Epithelial cell of prostate (primary cell): Measurements from ENCODE around the gene KRT3.

Experiments used
- DNase-seq: peaks from one replicate; pipeline ENCODE4 v3.0.0-alpha.2; 2011; ENCODE audit warnings: low read depth, low spot score
- H3K27ac ChIP-seq: fragments of 450-650 bp; 2 replicates; pipeline ENCODE4 v1.5.1; 2017; ENCODE audit warnings: mild to moderate bottlenecking

The KRT3 gene

GRCh38 chr12:52815161-52815560 is 19.2 kb upstream of the KRT3 start:
- no peak overlapping the region for H3K27ac ChIP-seq
- DNase-seq: no peak

GRCh38 chr12:52814710-52815155 is 18.8 kb upstream of the KRT3 start:
- H3K27ac ChIP-seq: no peak overlapping the region
- no peak for DNase-seq

GRCh38 chr12:52813885-52814709 is 18.2 kb upstream of the KRT3 start, which contains the start of gene KRT4:
TSS of gene KRT4 (minus strand) at chr12:52814116. CDS start at chr12:52814058, 58 bp downstream.
- DNase-seq: no peak

GRCh38 chr12:52813203-52813819 is 17.4 kb upstream of the KRT3 start:
- no peak overlapping the region for H3K27ac ChIP-seq
- DNase-seq: no peak

More at GRCh38 chr12:52813885-52814709, 18.2 kb upstream of the KRT3 start, which contains the start of gene KRT4:
- no peak within 1 kb of the TSS for H3K27ac ChIP-seq

GRCh38 chr12:52812749-52813148 is 16.8 kb upstream of the KRT3 start:
- no peak for DNase-seq
- H3K27ac ChIP-seq: no peak overlapping the region

- no peak for DNase-seq
- no peak overlapping the region for H3K27ac ChIP-seq
These were observed 16.1 kb upstream of the KRT3 start for GRCh38 chr12:52812073-52812400.

- DNase-seq: no peak
- no peak overlapping the region for H3K27ac ChIP-seq
These were observed 15.5 kb upstream of the KRT3 start for GRCh38 chr12:52811191-52812072.

GRCh38 chr12:52810554-52810953 is 14.6 kb upstream of the KRT3 start:
- H3K27ac ChIP-seq: no peak overlapping the region
- DNase-seq: no peak

- H3K27ac ChIP-seq: no peak overlapping the region
- DNase-seq: no peak
These were observed 13.2 kb upstream of the KRT3 start for GRCh38 chr12:52809166-52809565.

- no peak for DNase-seq
- no peak overlapping the region for H3K27ac ChIP-seq
These were observed 12.8 kb upstream of the KRT3 start for GRCh38 chr12:52808573-52809160.

GRCh38 chr12:52807544-52808470 is 11.9 kb upstream of the KRT3 start:
- no peak for DNase-seq
- H3K27ac ChIP-seq: no peak overlapping the region

GRCh38 chr12:52806821-52807543 is 11.1 kb upstream of the KRT3 start:
- no peak overlapping the region for H3K27ac ChIP-seq
- DNase-seq: no peak

GRCh38 chr12:52806169-52806811 is 10.4 kb upstream of the KRT3 start:
- H3K27ac ChIP-seq: no peak overlapping the region
- DNase-seq: no peak

GRCh38 chr12:52805739-52806138 is 9.8 kb upstream of the KRT3 start:
- H3K27ac ChIP-seq: no peak overlapping the region
- no peak for DNase-seq

GRCh38 chr12:52805000-52805399 is 9.1 kb upstream of the KRT3 start:
- no peak overlapping the region for H3K27ac ChIP-seq
- no peak for DNase-seq

- no peak for DNase-seq
- no peak overlapping the region for H3K27ac ChIP-seq
These were observed 6.5 kb upstream of the KRT3 start for GRCh38 chr12:52802442-52802841.

GRCh38 chr12:52801773-52802172 is 5.9 kb upstream of the KRT3 start:
- no peak overlapping the region for H3K27ac ChIP-seq
- no peak for DNase-seq

GRCh38 chr12:52800259-52800917 is 4.5 kb upstream of the KRT3 start:
- peak overlapping the region; percentile 16 for H3K27ac ChIP-seq
- no peak for DNase-seq
